GM12878 (cell line): ENCODE measurements around the gene GPR152. TPM values are rescaled to one million over a fixed set of nuclear protein-coding genes. Genes with fewer than 3 reads are reported as not detected.
A peak's percentile ranks its signal among the peaks of the same experiment; 100 is the strongest.

Source experiments
- ASH2L ChIP-seq: fragments of 300-600, 200-600 bp; sonication (generic); IDR thresholded peaks from 2 replicates; pipeline ENCODE4 v1.6.1; 2017; ENCODE audit warnings: low read depth, mild to moderate bottlenecking, borderline replicate concordance
- ATF7 ChIP-seq: fragments of 450-650 bp; IDR thresholded peaks from 2 replicates; pipeline ENCODE4 v1.6.1; 2016; ENCODE audit warnings: low read depth, mild to moderate bottlenecking
- BACH1 ChIP-seq: fragments of 450-650 bp; IDR thresholded peaks from 2 replicates; pipeline ENCODE4 v1.6.1; 2017; ENCODE audit warnings: mild to moderate bottlenecking, borderline replicate concordance
- BHLHE40 ChIP-seq, 2 experiments: fragments of 450-650 bp in 1 of 2; IDR thresholded peaks; 2 replicates each; pipeline ENCODE4 v1.6.1; 2011 to 2017; ENCODE audit warnings: low read depth in 2 of 2, borderline replicate concordance in 1 of 2, improper control_type of control experiment in 1 of 2, low read length in 1 of 2, mild to moderate bottlenecking in 1 of 2
- BRCA1 ChIP-seq: IDR thresholded peaks from 2 replicates; pipeline ENCODE4 v1.6.1; 2011; ENCODE audit warnings: low read depth, low read length, improper control_type of control experiment
- CEBPZ ChIP-seq: fragments of 150-350 bp; IDR thresholded peaks from 2 replicates; pipeline ENCODE4 v1.6.1; 2016; ENCODE audit warnings: low read depth, low read length
- EP300 ChIP-seq, 2 experiments: fragments of 150-350 bp in 1 of 2; IDR thresholded peaks; 2 replicates each; pipeline ENCODE4 v1.6.1; 2011 to 2012; ENCODE audit warnings: low read depth in 2 of 2, low read length in 2 of 2, borderline replicate concordance in 1 of 2, improper control_type of control experiment in 1 of 2, inconsistent platforms in 1 of 2; ENCODE audit not compliant: control insufficient read depth in 1 of 2
- KDM1A ChIP-seq: fragments of 200-600 bp; sonication (generic); IDR thresholded peaks from 2 replicates; pipeline ENCODE4 v1.6.1; 2016; ENCODE audit warnings: borderline replicate concordance
- MTA2 ChIP-seq: fragments of 450-650 bp; IDR thresholded peaks from 2 replicates; pipeline ENCODE4 v1.6.1; 2016; ENCODE audit warnings: low read depth, mild to moderate bottlenecking, moderate library complexity
- NFIC ChIP-seq: IDR thresholded peaks from 2 replicates; pipeline ENCODE4 v1.6.1; 2012; ENCODE audit warnings: low read depth, mild to moderate bottlenecking, inconsistent platforms, low read length, moderate library complexity
- NFYB ChIP-seq: IDR thresholded peaks from 2 replicates; pipeline ENCODE4 v1.6.1; 2011; ENCODE audit warnings: low read depth, mild to moderate bottlenecking, low read length, improper control_type of control experiment, moderate library complexity; ENCODE audit not compliant: insufficient read depth
- NR2F1 ChIP-seq: fragments of 450-650 bp; conservative IDR thresholded peaks from 2 replicates; pipeline ENCODE4 v1.6.1; 2017; ENCODE audit warnings: mild to moderate bottlenecking
- NRF1 ChIP-seq: conservative IDR thresholded peaks from 2 replicates; pipeline ENCODE4 v1.6.1; 2011; ENCODE audit warnings: mild to moderate bottlenecking, low read depth, low read length, improper control_type of control experiment
- PAX5 ChIP-seq: IDR thresholded peaks from 2 replicates; pipeline ENCODE4 v1.6.1; 2011; ENCODE audit warnings: low read depth, low read length, borderline replicate concordance
- POLR2A ChIP-seq: IDR thresholded peaks from 2 replicates; pipeline ENCODE4 v1.6.1; 2011; ENCODE audit warnings: low read depth, mild to moderate bottlenecking, low read length
- RB1 ChIP-seq: fragments of 450-650 bp; formaldehyde crosslinking; IDR thresholded peaks from 2 replicates; pipeline ENCODE4 v1.6.1; 2017; ENCODE audit warnings: mild to moderate bottlenecking, borderline replicate concordance
- RELA ChIP-seq: fragments of 450-650 bp; IDR thresholded peaks from 2 replicates; pipeline ENCODE4 v1.8.0; 2014; ENCODE audit warnings: borderline replicate concordance; ENCODE audit not compliant: partially characterized antibody
- SIX5 ChIP-seq: IDR thresholded peaks from 2 replicates; pipeline ENCODE4 v1.6.1; 2011; ENCODE audit warnings: mild to moderate bottlenecking, low read depth, low read length, moderate library complexity; ENCODE audit not compliant: severe bottlenecking
- SMAD5 ChIP-seq: IDR thresholded peaks from 2 replicates; pipeline ENCODE4 v1.6.1; 2016; ENCODE audit warnings: antibody characterized with exemption, low read depth
- SMARCA5 ChIP-seq: fragments of 450-650 bp; IDR thresholded peaks from 2 replicates; pipeline ENCODE4 v1.6.1; 2017; ENCODE audit warnings: mild to moderate bottlenecking
- SRF ChIP-seq, 2 experiments: IDR thresholded peaks; 2 replicates each; pipeline ENCODE4 v1.6.1; 2011; ENCODE audit warnings: low read depth in 2 of 2, low read length in 2 of 2, mild to moderate bottlenecking in 1 of 2, moderate library complexity in 1 of 2
- TAF1 ChIP-seq: IDR thresholded peaks from 2 replicates; pipeline ENCODE4 v1.6.1; 2011; ENCODE audit warnings: mild to moderate bottlenecking, low read depth, low read length, borderline replicate concordance
- TARDBP ChIP-seq: IDR thresholded peaks from 2 replicates; pipeline ENCODE4 v1.6.1; 2016; ENCODE audit warnings: borderline replicate concordance
- TBL1XR1 ChIP-seq: IDR thresholded peaks from 2 replicates; pipeline ENCODE4 v1.6.1; 2012; ENCODE audit warnings: low read depth, low read length, improper control_type of control experiment
- polyA plus RNA-seq, 11 experiments: library from polyadenylated mRNA; depleted of rRNA in 4 of 11; unstranded in 6 of 11; stranded (reverse) in 5 of 11; fragments of >200 nt; fragmentation: Nextera tagmentation in 4 of 11; fragmentation: Illumina TruSeq in 1 of 11; extraction: Ambion mirVana in 4 of 11; extraction: Trizol in 1 of 11; gene quantifications; 1 replicate in 1 of 11; 2 replicates in 10 of 11; pipeline versions ENCODE4 v1.2.1 to v1.2.3, GENCODE V29; 2011 to 2016; ENCODE audit warnings: inconsistent platforms in 2 of 11, missing spikeins in 2 of 11, low read depth in 1 of 11
- total RNA-seq, 4 experiments: library from RNA; depleted of rRNA in 3 of 4; stranded (reverse); fragments of >200 nt in 3 of 4; fragmentation: Illumina TruSeq in 1 of 4; extraction: Trizol in 1 of 4; gene quantifications; 2 replicates each; pipeline versions ENCODE4 v1.2.1 to v1.2.3, GENCODE V29; 2013 to 2021
- TF ChIP-seq, protein P1 (sequence below): IDR thresholded peaks from 2 replicates; pipeline ENCODE4 v1.6.1; 2011; ENCODE audit warnings: mild to moderate bottlenecking, low read depth, low read length, moderate library complexity; ENCODE audit not compliant: insufficient replicate concordance
- TF ChIP-seq, protein P2 (sequence below): IDR thresholded peaks from 2 replicates; pipeline ENCODE4 v1.6.1; 2011; ENCODE audit warnings: borderline replicate concordance, low read depth, mild to moderate bottlenecking, moderate library complexity, low read length; ENCODE audit not compliant: insufficient read depth, poor library complexity, severe bottlenecking

The GPR152 gene
- total and polyA plus RNA-seq, 10 of the 15 experiments (the other 5 are each of a cell fraction or from before 2014, with no cell fraction given): not detected

GRCh38 chr11:67433536-67434394 lies 18.8 kb downstream of the GPR152 start (continued):
- TF ChIP-seq TBL1XR1 (no peak), NFIC (no peak), NR2F1 (0 out of 2 replicates have a peak, but pooled peaks have one; percentile 45), RB1 (no peak), TAF1 (0 out of 2 replicates have a peak, but pooled peaks have one; percentile 29), CEBPZ (no peak), NRF1 (no peak), TARDBP (no peak), BRCA1 (no peak), PAX5 (no peak), SIX5 (no peak), ATF7 (no peak), SMAD5 (no peak), SRF (IDR thresholded peaks at IDR 0.05; ENCODE audit: low read depth in 2 of 2, low read length in 2 of 2) (no peak), BHLHE40 (IDR thresholded peaks at IDR 0.05; ENCODE audit: borderline replicate concordance in 1 of 2, low read depth in 2 of 2, low read length in 1 of 2) (no peak), POLR2A (peak; percentile 65), KDM1A (no peak), MTA2 (no peak), NFYB (no peak), EP300 (IDR thresholded peaks at IDR 0.05; ENCODE audit: borderline replicate concordance in 1 of 2, control insufficient read depth in 1 of 2, low read depth in 2 of 2, low read length in 2 of 2) (no peak), BACH1 (no peak), SMARCA5 (no peak), ASH2L (no peak), RELA (no peak)
- TF ChIP-seq, protein P1, sequence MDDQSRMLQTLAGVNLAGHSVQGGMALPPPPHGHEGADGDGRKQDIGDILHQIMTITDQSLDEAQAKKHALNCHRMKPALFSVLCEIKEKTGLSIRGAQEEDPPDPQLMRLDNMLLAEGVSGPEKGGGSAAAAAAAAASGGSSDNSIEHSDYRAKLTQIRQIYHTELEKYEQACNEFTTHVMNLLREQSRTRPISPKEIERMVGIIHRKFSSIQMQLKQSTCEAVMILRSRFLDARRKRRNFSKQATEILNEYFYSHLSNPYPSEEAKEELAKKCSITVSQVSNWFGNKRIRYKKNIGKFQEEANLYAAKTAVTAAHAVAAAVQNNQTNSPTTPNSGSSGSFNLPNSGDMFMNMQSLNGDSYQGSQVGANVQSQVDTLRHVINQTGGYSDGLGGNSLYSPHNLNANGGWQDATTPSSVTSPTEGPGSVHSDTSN: peak; percentile 9
- TF ChIP-seq, protein P2, sequence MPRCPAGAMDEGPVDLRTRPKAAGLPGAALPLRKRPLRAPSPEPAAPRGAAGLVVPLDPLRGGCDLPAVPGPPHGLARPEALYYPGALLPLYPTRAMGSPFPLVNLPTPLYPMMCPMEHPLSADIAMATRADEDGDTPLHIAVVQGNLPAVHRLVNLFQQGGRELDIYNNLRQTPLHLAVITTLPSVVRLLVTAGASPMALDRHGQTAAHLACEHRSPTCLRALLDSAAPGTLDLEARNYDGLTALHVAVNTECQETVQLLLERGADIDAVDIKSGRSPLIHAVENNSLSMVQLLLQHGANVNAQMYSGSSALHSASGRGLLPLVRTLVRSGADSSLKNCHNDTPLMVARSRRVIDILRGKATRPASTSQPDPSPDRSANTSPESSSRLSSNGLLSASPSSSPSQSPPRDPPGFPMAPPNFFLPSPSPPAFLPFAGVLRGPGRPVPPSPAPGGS: no peak
